NCI-H2196 (cell line): ENCODE results near the gene UNKL.

Experiments
- DNase-seq: peaks from one replicate; lab custom pipeline; 2025; ENCODE audit not compliant: unreplicated experiment; lab: John Stamatoyannopoulos, UW

Gene UNKL

DNA sequence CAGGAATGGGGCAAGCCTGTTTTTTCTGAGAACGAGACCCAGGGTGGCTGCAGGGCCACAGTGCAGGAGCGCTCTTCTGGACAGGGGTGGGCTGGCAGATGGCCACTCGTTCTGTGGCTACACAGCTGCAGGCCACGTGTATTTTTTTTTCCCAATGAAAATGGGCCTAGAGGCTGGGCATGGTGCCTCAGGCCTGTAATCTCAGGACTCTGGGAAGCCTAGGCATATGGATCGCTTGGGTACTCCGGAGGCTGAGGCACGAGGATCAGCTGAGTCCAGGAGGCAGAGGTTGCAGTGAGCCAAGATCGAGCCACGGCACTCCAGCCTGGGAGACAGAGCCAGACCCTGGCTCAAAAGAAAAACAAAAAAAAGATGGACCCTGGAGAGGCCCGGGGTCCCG, 6.8 kb downstream of the UNKL start:
- no peak for DNase-seq

GRCh38 chr16:1403733-1404132, 10.8 kb downstream of the UNKL start:
- DNase-seq: no peak

DNA sequence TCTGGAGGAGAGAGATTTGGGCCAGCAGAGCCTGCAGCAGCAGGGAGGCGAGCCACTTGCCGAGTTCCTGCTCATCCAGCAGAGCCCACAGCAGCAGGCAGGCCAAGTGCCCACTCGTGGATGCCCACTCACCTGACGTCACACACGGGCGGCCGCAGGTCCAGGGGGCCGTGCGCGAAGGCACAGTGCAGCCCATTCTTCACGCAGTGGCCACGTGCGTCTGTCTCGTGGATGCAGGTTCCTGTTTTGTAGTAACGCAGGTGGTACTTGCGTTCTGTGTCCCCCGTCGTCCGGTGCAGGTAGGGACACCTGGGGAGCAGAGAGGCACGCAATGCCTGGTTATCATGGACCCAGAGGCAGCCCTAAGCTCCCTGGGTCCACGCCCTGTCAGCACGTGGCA, 11.5 kb downstream of the UNKL start:
- no peak for DNase-seq

DNA sequence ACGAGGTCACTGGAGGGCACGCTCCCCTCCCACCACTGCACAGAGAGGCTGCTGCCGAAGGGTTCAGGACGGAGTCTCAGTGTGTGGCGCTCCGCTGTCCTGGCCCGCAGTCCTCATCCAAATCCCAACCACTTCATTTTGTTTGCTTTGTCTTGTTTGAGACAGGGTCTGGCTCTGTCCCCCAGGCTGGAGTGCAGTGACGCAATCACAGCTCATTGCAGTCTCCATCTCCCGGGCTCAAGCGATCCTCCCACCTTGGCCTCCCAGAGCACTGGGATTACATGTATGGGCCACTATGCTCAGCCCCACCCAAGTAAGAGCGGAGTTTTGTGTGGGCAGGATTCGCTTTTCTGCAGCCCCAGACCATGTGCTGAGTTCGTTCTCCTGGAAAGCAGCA, 12.7 kb downstream of the UNKL start:
- no peak for DNase-seq

- DNase-seq: no peak
Measured at GRCh38 chr16:1401061-1401757, 13.3 kb downstream of the UNKL start.

GRCh38 chr16:1398826-1399581, 15.5 kb downstream of the UNKL start:
- DNase-seq: no peak

GRCh38 chr16:1398351-1398750, 16.2 kb downstream of the UNKL start:
- no peak for DNase-seq

- DNase-seq: no peak
Measured at GRCh38 chr16:1397779-1398178, 16.7 kb downstream of the UNKL start.

- no peak for DNase-seq
Measured at GRCh38 chr16:1395444-1396031, 19.0 kb downstream of the UNKL start.

GRCh38 chr16:1394367-1394951, 20.0 kb downstream of the UNKL start:
- DNase-seq: no peak

- no peak for DNase-seq
Measured at GRCh38 chr16:1393613-1394176, 20.8 kb downstream of the UNKL start.

DNA sequence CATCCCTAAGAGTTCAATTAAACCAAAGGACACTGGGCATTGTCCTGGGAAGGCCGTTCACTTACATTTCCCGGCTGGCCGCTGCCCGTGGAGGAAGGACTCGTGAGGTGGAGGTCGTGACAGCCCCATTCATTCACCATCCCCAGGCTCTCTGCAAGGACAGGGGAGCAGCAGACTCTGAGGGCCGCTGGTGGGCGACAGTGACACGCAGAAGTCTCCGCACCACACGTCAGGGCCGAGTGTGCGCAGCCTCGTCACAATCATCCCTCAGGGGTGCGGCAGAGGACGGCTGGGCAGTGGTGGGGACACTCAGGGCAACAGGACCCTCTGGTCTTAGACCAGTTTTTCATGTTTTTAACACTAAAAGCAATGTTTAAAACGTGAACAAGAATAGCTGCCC, 21.7 kb downstream of the UNKL start:
- DNase-seq: no peak

DNA sequence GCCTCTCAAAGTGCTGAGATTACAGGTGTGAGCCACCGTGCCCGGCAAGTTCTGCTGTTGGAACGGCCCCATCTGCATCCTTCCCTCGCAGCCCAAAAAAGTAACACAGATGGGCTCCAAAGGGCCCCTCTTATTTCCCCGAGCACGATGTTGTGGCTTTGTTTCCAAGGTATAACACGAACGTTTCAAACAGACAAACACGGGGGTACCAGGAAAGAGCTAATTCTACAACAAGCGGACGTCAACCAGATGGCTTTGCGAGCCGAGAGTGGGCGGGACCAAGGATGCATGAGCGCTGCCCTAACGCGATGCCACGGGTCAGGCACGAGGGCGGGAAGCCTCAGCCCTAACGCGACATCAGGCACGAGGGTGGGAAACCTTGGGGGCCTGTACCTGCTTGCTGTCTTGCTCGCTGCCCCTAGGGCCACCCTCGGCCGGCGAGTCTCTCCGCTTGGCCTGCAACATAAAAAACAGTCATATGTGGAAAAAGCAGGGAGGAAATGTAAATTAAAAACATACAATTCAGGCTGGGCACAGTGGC, 24.2 kb downstream of the UNKL start:
- DNase-seq: no peak

- DNase-seq: no peak
Measured at GRCh38 chr16:1389762-1390161, 24.7 kb downstream of the UNKL start.

DNA sequence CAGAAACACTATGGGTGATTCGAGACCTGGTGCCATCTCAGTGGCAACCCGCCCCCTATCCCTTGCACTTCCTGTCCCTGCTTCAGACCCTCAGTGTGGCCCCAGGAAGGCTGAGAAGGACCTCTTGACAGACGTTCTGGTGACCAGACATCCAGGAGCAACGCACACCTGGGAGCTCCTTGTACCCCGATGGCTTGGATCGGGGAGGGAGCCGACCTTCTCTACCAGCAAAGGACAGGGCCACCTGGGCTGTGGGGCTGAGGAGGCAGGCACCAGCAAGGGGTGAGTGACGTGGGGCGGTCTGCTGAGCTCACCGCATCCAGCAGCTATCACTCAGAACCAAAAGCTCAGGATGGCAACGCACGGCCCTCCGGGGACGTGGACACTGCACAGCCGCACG, 27.2 kb downstream of the UNKL start:
- DNase-seq: no peak

- DNase-seq: no peak
Measured at GRCh38 chr16:1385232-1385631, 29.3 kb downstream of the UNKL start.

- DNase-seq: no peak
Measured at GRCh38 chr16:1383556-1383955, 30.9 kb downstream of the UNKL start.

- no peak for DNase-seq
Measured at GRCh38 chr16:1381612-1382406, 32.7 kb downstream of the UNKL start.

- no peak for DNase-seq
Measured at GRCh38 chr16:1380195-1380594, 34.3 kb downstream of the UNKL start.

GRCh38 chr16:1379304-1380076, 35.0 kb downstream of the UNKL start:
- DNase-seq: peak; percentile 72
